NCI-H2171 (cell line): ENCODE results near the gene PSAPL1.
"Not testable (repeated sequence)": the region's sequence is repeated elsewhere in the genome, so short reads cannot be mapped to it uniquely, and the experiment has no call there.

Source experiments
- DNase-seq: peaks from one replicate; lab custom pipeline; 2025; lab: John Stamatoyannopoulos, UW

Gene PSAPL1

GRCh38 chr4:7458477-7458876 lies 23.7 kb upstream of the PSAPL1 start:
- no peak for DNase-seq

DNA sequence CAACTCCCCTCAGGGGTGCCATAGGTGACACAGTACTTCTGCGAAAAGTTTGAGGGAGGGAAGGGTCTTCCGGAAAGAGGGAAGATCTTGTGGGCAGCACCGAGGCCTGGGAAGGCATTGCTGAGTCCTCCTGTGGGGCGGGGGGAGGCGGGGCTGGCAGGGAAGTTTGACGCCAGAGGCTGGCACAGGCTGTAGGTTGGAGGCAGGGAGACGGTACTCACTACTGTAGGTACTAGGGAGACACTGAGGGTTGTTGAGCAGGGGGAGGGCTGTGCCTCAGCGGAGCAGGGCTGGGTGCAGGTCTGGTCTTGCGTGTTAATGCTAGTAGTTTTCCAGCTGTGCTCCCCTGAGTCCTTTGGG lies 23.3 kb upstream of the PSAPL1 start:
- no peak for DNase-seq

DNA sequence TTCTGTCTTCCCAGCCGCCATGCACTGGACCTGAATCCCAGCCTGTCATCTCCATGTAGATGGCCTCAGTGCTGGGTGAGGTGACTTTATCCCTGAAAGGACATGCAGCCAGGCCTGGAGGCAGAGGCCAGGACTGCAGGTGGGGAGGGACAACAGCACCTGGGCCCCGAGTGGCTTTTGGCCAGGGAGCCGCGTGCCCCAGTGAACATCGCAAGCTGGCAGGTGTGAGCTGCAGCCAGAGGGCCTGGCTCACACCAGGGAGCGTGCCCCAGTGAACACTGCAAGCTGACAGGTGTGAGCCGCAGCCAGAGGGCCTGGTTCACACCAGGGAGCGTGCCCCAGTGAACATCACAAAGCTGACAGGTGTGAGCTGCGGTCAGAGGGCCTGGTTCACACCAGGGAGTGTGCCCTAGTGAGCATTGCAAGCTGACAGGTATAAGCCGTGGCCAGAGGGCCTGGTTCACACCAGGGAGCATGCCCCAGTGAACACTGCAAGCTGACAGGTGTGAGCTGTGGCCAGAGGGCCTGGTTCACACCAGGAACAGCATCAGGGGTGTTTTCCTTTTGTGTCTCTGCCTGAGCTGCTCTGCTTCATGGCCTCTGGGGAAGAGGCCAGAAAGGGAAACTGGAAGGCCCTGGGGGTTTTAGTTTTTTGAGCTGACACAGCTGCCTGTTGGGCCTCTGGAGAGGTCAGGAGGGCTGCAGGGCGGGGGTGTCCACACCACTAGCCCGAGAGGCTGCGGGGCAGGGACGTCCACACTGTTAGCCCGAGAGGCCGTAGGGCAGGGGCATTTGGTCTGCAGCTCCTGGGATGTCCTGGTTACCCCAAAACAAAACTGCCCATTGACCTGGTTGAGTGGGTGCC lies 22.7 kb upstream of the PSAPL1 start:
- no peak for DNase-seq

DNA sequence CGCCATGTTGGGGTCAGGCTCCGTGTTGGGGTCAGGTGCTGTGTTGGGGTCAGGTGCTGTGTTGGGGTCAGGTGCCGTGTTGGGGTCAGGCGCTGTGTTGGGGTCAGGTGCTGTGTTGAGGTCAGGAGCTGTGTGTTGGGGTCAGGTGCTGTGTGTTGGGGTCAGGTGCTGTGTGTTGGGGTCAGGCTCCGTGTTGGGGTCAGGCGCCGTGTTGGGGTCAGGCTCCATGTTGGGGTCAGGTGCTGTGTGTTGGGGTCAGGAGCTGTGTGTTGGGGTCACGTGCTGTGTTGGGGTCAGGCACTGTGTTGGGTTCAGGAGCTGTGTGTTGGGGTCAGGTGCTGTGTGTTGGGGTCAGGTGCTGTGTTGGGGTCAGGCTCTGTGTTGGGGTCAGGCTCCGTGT lies 18.1 kb upstream of the PSAPL1 start:
- not testable (repeated sequence) for DNase-seq

GRCh38 chr4:7451800-7452199 lies 17.1 kb upstream of the PSAPL1 start:
- DNase-seq, result no peak

DNA sequence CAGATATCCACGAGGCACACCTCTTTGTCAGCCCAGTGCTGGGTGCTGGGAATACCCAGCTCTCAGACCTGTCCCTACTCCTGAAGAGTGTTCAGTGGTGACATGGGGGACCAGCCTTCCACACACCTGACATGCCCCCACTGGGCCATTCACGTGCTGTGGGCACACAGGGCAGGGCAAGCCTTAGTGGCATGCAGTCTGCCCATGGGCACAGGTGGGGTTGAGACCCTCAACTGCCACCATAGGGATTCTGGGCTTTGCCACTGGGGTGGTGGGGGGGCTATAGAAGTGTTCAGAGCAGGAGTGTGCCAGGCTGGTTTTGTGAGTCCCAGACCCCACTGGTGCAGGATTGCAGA lies 16.7 kb upstream of the PSAPL1 start:
- no peak for DNase-seq

GRCh38 chr4:7450775-7451433 lies 16.2 kb upstream of the PSAPL1 start:
- no peak for DNase-seq

GRCh38 chr4:7448036-7448435 lies 13.3 kb upstream of the PSAPL1 start:
- no peak for DNase-seq

- DNase-seq, result no peak
Measured at GRCh38 chr4:7447236-7447635, 12.5 kb upstream of the PSAPL1 start.

DNA sequence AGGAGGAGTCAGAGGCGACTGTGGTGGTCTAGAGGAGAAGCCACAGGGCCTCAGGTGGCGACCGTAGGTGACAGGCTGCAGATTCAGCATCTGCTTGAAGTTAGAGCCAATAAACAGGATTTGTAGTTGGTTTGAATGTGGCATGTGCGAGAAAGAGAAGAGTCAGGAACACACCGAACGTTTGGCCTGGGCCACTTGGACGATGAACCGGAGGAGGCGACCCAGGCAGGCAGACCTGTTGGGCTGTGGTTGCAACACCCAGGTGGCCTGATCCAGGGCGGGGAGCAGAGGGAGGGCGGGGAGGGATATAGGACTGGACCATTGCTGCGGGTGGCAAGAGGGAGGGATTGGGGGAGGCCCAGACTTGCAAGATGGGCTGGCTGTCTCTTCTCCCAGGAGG lies 10.0 kb upstream of the PSAPL1 start:
- no peak for DNase-seq

DNA sequence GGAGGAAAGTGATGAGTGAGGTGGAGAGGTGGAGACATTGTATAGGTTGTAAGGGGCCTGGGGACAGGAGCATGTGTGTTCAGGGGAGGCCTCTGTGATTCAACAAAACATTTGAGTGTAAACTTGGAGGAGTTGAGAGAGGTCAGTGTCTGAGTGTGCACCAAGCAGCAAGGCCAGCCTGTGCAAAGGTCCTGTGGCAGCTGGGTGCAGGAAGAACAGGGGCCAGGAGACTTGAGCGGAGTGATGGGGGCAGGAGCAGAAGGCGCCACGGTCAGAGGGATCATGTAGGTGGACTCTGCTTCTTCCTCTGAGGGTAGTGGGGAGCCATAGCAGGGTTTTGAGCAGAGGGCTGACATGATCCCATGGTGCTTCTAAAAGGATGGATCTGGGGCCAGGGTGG lies 9.6 kb upstream of the PSAPL1 start:
- no peak for DNase-seq

GRCh38 chr4:7442574-7443162 lies 7.9 kb upstream of the PSAPL1 start:
- DNase-seq, result no peak

DNA sequence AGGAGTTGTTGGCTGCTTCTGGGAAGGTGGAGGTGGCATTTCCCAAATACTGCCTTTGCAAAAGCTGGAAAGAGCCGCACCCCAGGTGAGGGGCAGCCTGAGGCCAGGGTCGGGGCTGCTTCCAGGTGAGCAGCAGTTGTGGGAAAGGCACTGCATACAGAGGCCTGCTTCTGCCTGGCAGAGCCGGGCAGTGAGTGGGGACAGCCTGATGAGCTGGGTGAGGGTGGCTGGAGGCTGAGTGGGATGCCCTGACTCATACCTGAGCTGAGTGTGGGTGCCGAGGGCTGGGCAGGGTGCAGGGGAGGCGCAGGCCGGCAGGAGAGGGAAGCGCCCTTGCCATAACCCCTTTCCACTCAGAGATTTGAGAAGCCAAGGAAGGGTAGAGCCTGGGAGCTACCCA lies 6.5 kb upstream of the PSAPL1 start:
- DNase-seq, result no peak

DNA sequence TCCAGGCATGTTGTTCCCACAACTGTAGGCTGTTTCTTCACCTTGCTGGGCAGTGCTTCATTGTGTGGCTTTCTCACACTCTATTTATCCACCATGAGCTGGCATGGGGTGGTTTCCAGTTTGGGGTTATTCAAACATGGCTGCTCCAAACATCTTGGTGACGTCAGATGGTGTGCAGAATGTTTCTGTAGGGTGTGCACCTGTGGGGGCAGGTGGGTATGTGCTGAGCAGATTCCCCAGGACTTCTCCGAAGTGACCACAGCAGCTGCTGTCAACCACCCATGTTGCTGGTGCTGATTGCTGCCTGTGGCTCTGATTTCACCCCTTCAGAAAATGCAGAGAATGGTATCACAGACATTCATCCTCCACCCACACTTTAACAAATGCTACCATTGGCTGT lies 5.0 kb upstream of the PSAPL1 start:
- DNase-seq, result no peak

DNA sequence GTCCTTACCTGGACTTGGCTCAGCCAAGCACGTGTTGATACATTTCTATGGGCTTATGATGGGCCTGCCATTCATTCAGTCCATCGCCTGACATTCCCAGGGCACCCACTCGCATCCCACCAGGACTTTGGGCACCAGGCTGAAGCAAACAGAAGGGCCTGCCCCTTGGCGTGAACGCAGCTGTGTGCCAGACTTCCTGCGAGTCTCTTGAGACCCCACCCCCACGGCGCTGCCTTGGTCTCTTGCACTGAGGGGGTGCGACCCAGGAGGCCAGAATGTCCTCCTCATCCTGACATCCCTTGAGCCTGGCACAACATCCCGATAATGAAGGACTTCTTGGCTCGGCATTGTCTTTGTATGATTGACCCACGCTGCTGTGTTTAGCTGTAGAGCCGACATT lies 1.5 kb upstream of the PSAPL1 start:
- DNase-seq, result no peak

GRCh38 chr4:7435471-7436061 lies 836 bp upstream of the PSAPL1 start:
- no peak for DNase-seq

- DNase-seq, result no peak
Measured at GRCh38 chr4:7434141-7434765, 477 bp downstream of the PSAPL1 start.

- DNase-seq, result no peak
Measured at GRCh38 chr4:7433376-7434140, 1.2 kb downstream of the PSAPL1 start.

- DNase-seq, result no peak
Measured at GRCh38 chr4:7432531-7433375, 2.0 kb downstream of the PSAPL1 start.

- no peak for DNase-seq
Measured at GRCh38 chr4:7431696-7432530, 2.8 kb downstream of the PSAPL1 start.
